HUES64 (cell line): ENCODE measurements around the gene SENP5.
A peak's percentile ranks its signal among the peaks of the same experiment; 100 is the strongest.

Source experiments
- H3K27ac ChIP-seq: 2 replicates; pipeline ENCODE4 v1.7.0; 2013; ENCODE audit warnings: low read depth, low read length, inconsistent platforms
- H3K27me3 ChIP-seq: 2 replicates; pipeline ENCODE4 v1.6.1; 2013; ENCODE audit warnings: mild to moderate bottlenecking, low read length; ENCODE audit not compliant: insufficient read depth
- H3K36me3 ChIP-seq: 2 replicates; pipeline ENCODE4 v1.6.1; 2013; ENCODE audit warnings: mild to moderate bottlenecking, low read length; ENCODE audit not compliant: insufficient read depth
- H3K4me1 ChIP-seq: 2 replicates; pipeline ENCODE4 v1.6.1; 2013; ENCODE audit warnings: mild to moderate bottlenecking, low read length, moderate library complexity; ENCODE audit not compliant: insufficient read depth
- H3K4me3 ChIP-seq: 2 replicates; pipeline ENCODE4 v1.5.1; 2013; ENCODE audit warnings: mild to moderate bottlenecking, low read length, moderate library complexity
- H3K9ac ChIP-seq: 2 replicates; pipeline ENCODE4 v1.6.1; 2013; ENCODE audit warnings: mild to moderate bottlenecking, low read depth, low read length
- H3K9me3 ChIP-seq: 2 replicates; pipeline ENCODE4 v1.6.1; 2013; ENCODE audit warnings: low read depth, low read length; ENCODE audit not compliant: insufficient read depth
- WGBS: fragments of 150-250, 120-280 bp; methylation state at CpG from one replicate; pipeline ENCODE4 v1.1.7; 2013; ENCODE audit warnings: missing lambda C conversion rate; 5-methylcytosine and 5-hydroxymethylcytosine counted together

Gene SENP5

DNA sequence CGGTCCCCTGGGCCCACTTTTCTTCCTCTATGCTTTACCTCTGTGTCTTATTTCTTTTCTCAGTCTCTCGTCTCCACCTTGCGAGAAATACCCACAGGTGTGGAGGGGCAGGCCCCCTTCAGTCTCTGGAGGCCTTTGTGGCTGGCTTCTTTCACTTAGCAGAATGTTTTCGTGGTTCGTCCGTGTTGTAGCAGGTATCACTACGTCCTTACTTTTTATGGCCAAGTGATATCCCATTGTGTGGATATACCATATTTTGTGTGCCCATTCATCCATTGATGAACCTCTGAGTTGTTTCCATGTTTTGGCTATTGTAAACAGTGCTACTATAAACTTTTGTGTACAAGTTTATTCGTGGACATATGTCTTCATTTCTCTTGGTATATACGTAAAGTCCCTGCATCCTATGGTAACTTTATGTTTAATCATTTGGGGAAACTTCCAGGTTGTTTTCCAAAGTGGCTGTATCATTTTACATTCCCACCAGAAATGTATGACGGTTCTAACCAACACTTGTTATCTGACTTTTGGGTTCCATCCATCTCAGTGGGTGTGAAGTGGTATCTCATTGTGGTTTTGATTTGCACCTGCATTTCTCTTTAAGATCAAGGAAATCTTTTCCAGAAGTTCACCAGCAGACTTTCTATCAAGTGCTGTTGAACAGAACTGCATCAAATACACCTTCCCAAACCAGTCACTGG lies 95.4 kb downstream of the SENP5 start:
- Histone ChIP-seq H3K4me3 (no peak overlapping the region), H3K27ac (no peak overlapping the region), H3K9me3 (no peaks in the 10 kb centered on the region), H3K9ac (no peak overlapping the region), H3K36me3 (no peaks in the 10 kb centered on the region), H3K4me1 (peaks cover 8% of the 10 kb centered on the region; the same call in 1 of the 2 replicates), H3K27me3 (peaks cover 81% of the 10 kb centered on the region)
- WGBS: 91% methylated on average over 10 of the region's 10 CpGs

DNA sequence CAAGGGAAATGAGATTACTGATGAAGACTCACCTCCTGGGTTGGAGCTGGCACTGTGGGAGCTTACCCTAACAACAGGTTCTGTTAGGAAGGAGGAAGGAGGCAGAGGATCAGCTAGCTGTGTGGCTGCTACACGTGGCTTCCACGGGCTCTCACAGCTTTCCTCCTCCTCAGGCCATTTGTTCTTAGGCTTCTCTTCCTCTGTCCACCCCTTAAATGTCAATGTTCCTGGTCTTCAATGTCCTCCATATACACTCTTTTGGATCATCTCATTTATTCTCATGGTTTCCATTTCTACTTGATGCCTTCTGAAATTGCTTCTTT lies 95.9 kb downstream of the SENP5 start:
- H3K9me3 ChIP-seq: no peaks in the 10 kb centered on the region
- no peak overlapping the region for H3K4me3 ChIP-seq
- peaks cover 87% of the 10 kb centered on the region for H3K27me3 ChIP-seq
- H3K36me3 ChIP-seq: no peaks in the 10 kb centered on the region
- H3K4me1 ChIP-seq: peaks cover 8% of the 10 kb centered on the region; the same call in 1 of the 2 replicates
- no peak overlapping the region for H3K27ac ChIP-seq
- WGBS: 58% methylated on average over 2 of the region's 2 CpGs
- H3K9ac ChIP-seq: no peak overlapping the region

DNA sequence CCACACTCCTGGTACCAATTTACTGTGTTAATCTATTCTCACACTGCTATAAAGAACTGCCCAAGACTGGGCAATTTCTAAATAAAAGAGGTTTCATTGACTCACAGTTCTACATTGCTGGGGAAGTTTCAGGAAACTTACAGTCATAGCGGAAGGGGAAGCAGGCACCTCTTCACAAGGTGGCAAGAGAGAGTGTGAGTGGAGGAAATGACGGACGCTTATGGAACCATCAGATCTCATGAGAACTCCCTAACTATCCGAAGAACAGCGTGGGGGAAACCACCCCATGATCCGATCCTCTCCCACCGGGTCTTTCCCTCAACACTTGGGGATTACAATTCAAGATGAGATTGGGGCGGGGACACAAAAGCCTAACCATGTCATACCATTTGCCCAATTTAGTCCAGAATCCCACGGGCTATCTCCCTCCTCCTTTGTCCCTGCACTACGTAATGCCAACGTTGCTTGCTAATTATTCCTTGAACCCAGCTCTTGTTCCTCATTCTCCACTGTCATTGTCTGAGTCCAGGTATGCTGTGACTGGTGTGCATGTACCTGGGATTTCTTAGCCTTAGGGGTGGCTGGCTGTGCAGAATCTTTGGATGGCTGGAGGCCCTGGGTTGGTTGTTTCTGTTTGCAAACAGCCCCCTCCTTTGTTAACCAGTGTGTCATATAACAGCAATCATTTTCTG lies 97.5 kb downstream of the SENP5 start:
- H3K9me3 ChIP-seq: no peaks in the 10 kb centered on the region
- no peaks in the 10 kb centered on the region for H3K36me3 ChIP-seq
- H3K27me3 ChIP-seq: peaks cover 93% of the 10 kb centered on the region
- H3K27ac ChIP-seq: no peak overlapping the region
- H3K9ac ChIP-seq: no peak overlapping the region
- 80% methylated on average over 11 of the region's 11 CpGs for WGBS
- peaks cover 8% of the 10 kb centered on the region; the same call in 1 of the 2 replicates for H3K4me1 ChIP-seq
- no peak overlapping the region for H3K4me3 ChIP-seq

DNA sequence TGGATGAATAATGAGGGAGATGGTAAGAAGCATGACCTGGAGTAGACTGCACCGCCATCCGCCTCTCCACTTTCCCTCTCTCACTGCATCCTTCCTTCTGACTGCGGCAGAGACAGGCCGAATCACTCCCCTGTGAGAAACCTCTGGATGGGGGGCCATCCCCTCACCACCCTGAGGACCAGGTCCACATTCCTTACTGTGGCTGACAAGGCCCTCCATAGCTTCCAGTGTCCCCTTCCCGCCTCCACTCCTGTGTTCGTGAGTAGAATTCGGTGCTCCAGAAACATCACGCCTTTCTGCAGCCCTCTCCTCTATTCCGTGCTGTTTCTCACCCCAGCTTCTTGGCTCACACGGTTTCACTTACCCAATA lies 98.1 kb downstream of the SENP5 start:
- WGBS: 84% methylated on average over 10 of the region's 10 CpGs
- H3K9me3 ChIP-seq: no peaks in the 10 kb centered on the region
- peaks cover 95% of the 10 kb centered on the region for H3K27me3 ChIP-seq
- H3K27ac ChIP-seq: no peak overlapping the region
- no peak overlapping the region for H3K9ac ChIP-seq
- H3K4me1 ChIP-seq: peaks cover 8% of the 10 kb centered on the region; the same call in 1 of the 2 replicates
- no peaks in the 10 kb centered on the region for H3K36me3 ChIP-seq
- H3K4me3 ChIP-seq: no peak overlapping the region

DNA sequence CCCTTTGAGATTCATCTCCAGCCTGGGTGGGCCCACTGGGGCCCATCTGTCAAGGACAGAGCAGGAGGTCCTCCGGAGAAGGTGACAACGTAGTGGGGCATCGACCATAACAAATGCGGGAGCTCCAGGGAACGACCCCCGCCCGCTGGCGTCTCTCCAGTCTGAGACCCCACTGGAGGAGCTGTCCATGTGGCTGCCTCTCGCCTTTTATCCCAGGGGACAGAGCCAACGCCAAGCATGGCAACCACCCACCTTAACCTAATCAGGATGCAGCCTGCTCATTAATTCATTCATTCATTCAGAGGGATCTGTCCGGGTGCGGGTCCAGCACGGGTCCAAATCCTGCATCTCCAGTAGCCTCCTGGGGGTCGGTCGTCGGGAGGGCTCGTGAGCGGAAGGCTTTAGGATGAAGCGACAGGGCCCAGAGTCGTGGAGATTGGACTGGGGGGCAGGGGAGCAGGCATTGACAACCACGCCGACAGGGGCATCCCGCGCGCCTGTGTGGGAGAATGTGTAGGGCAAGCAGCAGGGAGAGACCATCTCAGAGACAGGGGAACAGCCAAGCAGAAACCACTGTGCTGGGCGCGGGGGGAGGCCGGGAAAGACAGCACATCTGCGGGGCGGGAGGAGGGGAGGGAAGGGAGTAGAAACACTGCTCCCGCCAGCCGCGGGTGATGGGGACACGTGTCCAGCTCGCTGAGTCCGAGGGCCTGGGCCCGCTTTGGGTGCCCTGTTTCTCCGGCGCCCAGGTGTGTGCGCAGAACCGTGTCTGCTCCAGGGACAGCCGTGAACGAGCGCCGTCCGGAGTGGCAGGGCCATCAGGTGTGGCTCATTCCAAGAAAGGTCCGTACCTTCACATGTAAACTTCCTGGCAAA lies 99.0 kb downstream of the SENP5 start:
- no peak overlapping the region for H3K27ac ChIP-seq
- 11% methylated on average over 47 of the region's 47 CpGs for WGBS
- peaks cover 5% of the 10 kb centered on the region; the same call in 1 of the 2 replicates for H3K9me3 ChIP-seq
- H3K9ac ChIP-seq: no peak overlapping the region
- H3K27me3 ChIP-seq: peaks cover 95% of the 10 kb centered on the region
- peaks cover 8% of the 10 kb centered on the region; the same call in 1 of the 2 replicates for H3K4me1 ChIP-seq
- peak overlapping the region; percentile 52 for H3K4me3 ChIP-seq
- H3K36me3 ChIP-seq: no peaks in the 10 kb centered on the region

DNA sequence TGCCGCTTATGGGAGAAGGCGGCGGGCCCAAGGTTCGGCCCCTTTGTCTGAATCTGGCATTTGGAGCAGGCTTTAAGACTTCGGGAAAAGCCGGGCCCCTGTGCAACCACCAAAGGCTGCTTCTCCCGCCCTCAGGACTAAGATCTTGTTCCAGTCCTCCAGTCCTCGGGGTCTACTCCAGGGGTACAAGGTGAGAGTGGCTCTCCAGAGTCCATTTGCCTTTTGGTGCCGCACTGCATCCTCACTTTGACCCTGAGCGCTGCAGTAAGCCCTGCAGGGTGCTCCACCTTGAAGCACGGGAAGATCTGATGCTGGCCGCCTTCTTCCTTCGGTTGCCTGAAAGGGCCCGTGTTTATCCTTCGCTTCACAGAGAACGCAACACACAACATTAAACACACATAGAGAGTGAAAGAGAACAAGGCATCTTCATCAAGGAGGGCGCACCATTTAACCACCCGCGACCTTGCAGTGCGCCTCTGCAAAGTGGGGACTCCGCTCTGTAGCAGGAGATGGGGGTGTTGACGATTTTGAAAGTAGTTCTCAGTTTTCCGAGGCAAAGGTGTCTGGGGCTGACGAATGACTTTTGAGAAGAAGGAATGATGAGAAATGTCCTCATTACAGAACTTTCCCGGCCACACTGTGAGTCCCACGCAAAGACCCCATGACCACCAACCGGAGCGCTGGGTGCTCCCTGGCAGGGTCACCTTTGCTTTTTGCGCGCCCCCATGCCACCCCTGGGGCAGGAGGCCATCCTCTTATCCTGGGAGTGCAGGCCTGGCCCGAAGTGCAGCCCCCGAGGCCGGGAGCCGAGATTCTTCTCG lies 99.9 kb downstream of the SENP5 start:
- Histone ChIP-seq H3K9me3 (peaks cover 7% of the 10 kb centered on the region; the same call in 1 of the 2 replicates), H3K36me3 (no peaks in the 10 kb centered on the region), H3K27me3 (peaks cover 87% of the 10 kb centered on the region), H3K27ac (no peak overlapping the region), H3K4me3 (peak overlapping the region; percentile 52), H3K9ac (no peak overlapping the region), H3K4me1 (peaks cover 8% of the 10 kb centered on the region; the same call in 1 of the 2 replicates)
- WGBS: 17% methylated on average over 35 of the region's 35 CpGs

DNA sequence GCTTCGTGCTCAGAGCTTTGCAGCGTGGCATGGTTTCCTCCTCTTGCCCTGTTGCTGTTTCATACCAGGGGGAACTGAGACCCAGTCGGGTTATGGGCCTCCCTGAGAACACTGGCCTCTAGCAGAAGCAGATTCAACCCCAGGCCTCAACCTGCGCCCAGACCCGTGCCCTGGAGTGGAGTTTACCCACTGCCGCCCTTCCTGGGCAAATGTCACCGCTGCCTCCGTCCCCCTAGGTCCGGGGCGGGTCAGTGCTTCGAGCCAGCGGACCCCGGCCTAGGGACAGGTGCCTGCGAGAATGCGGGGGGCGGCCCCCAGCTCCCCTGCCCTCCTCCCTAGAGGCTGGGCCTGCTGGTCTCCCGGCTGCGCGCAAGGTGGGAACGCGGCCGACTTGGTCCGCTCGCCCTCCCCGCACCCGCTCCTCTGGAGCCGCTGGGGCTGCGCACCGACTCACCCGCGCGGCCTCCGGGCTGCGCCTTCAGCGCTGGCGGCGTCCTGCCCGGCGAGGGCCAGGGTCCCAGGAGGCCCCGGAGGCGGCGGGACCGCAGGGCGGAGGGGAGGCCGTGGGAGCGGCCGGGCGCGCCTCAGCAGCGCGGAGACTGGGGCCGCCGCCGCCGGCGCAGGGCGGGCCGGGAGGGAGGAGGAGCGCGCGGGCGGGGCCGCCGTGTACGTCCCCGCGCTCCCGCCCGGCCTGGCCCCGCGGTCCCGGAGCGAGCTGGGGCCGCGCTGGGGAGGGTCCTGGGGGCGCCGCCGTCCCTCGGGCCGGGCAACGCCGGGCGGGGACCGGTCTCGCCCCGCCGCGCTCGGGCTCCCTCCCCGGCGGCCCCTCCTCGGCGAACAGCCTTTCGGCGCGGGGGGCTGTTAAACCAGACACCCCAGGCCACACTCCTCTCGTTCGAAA lies 100.8 kb downstream of the SENP5 start, which contains the start of gene PIGZ:
Gene PIGZ (minus strand): TSS at position 601 of the 901 bp plus-strand sequence. CDS start 16,802 bp downstream, outside the sequence.
- Histone ChIP-seq H3K27ac (no peak within 1 kb of the TSS), H3K27me3 (peaks cover 78% of the 10 kb centered on the region), H3K4me1 (peaks cover 8% of the 10 kb centered on the region; the same call in 1 of the 2 replicates), H3K9ac (peak within 1 kb of the TSS; percentile 26; the same call in 1 of the 2 replicates), H3K9me3 (peaks cover 10% of the 10 kb centered on the region; the same call in 1 of the 2 replicates), H3K4me3 (peak within 1 kb of the TSS; percentile 52), H3K36me3 (no peaks in the 10 kb centered on the region)
- WGBS: 1% methylated on average over 98 of the region's 98 CpGs

DNA sequence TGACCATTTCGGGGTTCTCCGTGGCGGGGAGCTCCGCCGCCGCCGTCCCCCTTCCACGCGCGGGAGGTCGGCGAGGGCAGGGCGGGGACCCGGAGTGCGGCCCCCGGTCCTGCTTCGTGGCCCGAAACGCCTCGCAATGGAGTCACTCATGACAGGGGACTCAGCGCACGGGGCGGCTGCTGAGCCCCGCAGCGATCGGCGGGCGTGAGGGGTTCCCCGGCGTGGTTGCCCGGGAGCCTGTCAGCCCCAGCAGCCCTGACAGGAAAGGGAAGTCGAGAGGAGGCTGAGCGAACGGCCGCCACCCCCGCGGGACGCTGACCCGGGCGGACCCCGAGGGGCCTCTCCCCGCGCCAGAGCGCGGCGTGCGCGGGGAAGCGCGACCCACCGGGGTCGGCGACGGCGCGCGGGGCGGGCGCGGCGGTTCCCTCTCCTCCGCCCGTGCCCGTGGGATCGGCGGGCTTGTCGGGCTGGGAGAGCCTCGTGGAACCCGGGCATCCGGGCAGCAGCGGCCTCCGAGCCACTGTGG lies 101.5 kb downstream of the SENP5 start:
- peaks cover 75% of the 10 kb centered on the region for H3K27me3 ChIP-seq
- H3K9ac ChIP-seq: peak overlapping the region; percentile 26; the same call in 1 of the 2 replicates
- 1% methylated on average over 72 of the region's 72 CpGs for WGBS
- H3K27ac ChIP-seq: no peak overlapping the region
- H3K4me1 ChIP-seq: peaks cover 8% of the 10 kb centered on the region; the same call in 1 of the 2 replicates
- H3K9me3 ChIP-seq: peaks cover 10% of the 10 kb centered on the region; the same call in 1 of the 2 replicates
- no peaks in the 10 kb centered on the region for H3K36me3 ChIP-seq
- H3K4me3 ChIP-seq: peak overlapping the region; percentile 52

DNA sequence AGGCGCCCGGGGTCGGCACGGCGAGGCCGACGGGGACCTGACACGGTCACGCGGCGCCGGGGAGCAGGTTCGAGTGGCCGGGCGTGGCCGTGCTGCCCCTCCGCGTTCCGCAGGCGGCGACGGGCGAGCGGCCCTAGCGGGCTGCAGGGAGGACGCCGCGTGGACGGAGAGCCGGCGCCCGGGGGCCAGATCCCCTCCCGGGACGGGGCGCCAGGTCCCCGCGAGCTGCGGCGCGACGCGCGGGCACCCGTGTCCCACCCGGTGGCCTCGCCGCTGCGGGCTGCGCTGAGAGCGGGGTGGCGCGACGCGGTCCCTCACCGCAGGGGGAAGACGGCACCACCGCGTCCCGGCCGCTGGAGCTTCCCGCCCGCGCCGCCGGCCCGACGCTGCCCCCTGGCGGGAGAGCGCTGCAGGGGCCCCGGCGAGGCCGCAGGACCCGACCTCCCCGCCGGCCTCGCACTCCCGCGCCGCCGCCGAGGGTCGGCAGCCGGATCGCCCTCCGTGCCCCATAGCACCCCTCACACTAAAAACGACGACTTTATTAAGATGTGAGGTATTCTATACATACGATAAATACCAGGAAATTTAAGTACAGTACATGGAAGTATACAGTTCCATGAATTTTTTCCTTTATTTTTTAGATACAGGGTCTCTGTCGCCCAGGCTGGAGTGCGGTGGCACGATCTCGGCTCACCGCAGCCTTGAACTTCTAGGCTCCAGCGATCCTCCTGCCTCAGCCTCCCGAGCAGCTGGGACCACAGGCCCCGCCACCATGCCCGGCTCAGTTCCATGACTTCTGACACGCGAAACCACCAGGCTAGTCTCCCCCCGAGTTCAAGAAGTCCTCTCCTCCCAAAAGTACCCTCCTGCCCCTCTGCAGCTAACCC lies 102.2 kb downstream of the SENP5 start:
- WGBS: 10% methylated on average over 94 of the region's 100 CpGs
- Histone ChIP-seq H3K4me1 (peaks cover 8% of the 10 kb centered on the region; the same call in 1 of the 2 replicates), H3K36me3 (no peaks in the 10 kb centered on the region), H3K4me3 (peak overlapping the region; percentile 52), H3K9me3 (peaks cover 10% of the 10 kb centered on the region; the same call in 1 of the 2 replicates), H3K27me3 (peaks cover 68% of the 10 kb centered on the region), H3K27ac (no peak overlapping the region), H3K9ac (no peak overlapping the region)
